K562 (cell line): ENCODE results near the gene ADORA1. TPM values are rescaled to one million over a fixed set of nuclear protein-coding genes. Genes with fewer than 3 reads are reported as not detected.

Source experiments
- ATAC-seq: fragments of 200-7000 bp; cut with Tn5 transposase; 3 replicates; pipeline ENCODE4 v1.9.1; 2020; ENCODE audit warnings: moderate library complexity
- BruUV-seq: library from RNA; stranded (reverse); fragments of 400-500 nt; replicated peaks from 2 replicates; lab custom pipeline; 2021; lab: Mats Ljungman, UMichigan
- CTCF ChIA-PET: fragments of 300-600 bp; formaldehyde crosslinking; extraction: SDS; loops from one replicate; lab custom pipeline; 2021; ENCODE audit warnings: low intra/inter-chr PET ratio; lab: Yijun Ruan, JAX
- POLR2A ChIA-PET: fragments of 300-600, 350-650 bp; sonication (Branson Sonifier 250); formaldehyde crosslinking; extraction: SDS; loops from one replicate; lab custom pipeline; 2021; ENCODE audit warnings: antibody characterized with exemption, inconsistent platforms; lab: Yijun Ruan, JAX
- DNase-seq, 4 experiments: peaks; one replicate each; pipeline versions ENCODE4 v3.0.0 to v3.0.0-alpha.2; 2011 to 2018; ENCODE audit warnings: low spot score in 3 of 4, mixed read lengths in 3 of 4; ENCODE audit errors: extremely low read depth in 1 of 4
- FAIRE-seq: peaks from 2 replicates; lab custom pipeline; 2011; peaks lifted over from hg19 to GRCh38; lab: Jason Lieb, UNC
- H2AFZ ChIP-seq: 2 replicates; pipeline ENCODE4 v1.6.0; 2011; ENCODE audit warnings: low read depth, low read length, control low read depth, inconsistent platforms
- H3K27ac ChIP-seq: fragments of 200-600 bp; 3 replicates; pipeline ENCODE4 v1.8.0; 2011; ENCODE audit warnings: low read depth, mild to moderate bottlenecking, control low read depth, inconsistent platforms, low read length, moderate library complexity, mixed read lengths; ENCODE audit errors: extremely low read depth
- H3K27me3 ChIP-seq, 2 experiments: fragments of 300-600 bp in 1 of 2; 2 replicates in 1 of 2; 3 replicates in 1 of 2; pipeline versions ENCODE4 v1.6.0 to v1.8.0; 2011; ENCODE audit warnings: inconsistent platforms in 2 of 2, low read length in 2 of 2, mild to moderate bottlenecking in 1 of 2, mixed read lengths in 1 of 2, moderate library complexity in 1 of 2; ENCODE audit not compliant: control insufficient read depth in 2 of 2, insufficient read depth in 2 of 2
- H3K36me3 ChIP-seq: fragments of 300-600 bp; 3 replicates; pipeline ENCODE4 v1.8.0; 2011; ENCODE audit warnings: mild to moderate bottlenecking, low read length, inconsistent platforms; ENCODE audit not compliant: control insufficient read depth, insufficient read depth
- H3K4me1 ChIP-seq, 2 experiments: fragments of 200-600 bp in 1 of 2; replicated peaks in 1 of 2; 2 replicates in 1 of 2; 3 replicates in 1 of 2; pipeline versions ENCODE4 v1.5.1 to v1.8.0; 2011; ENCODE audit warnings: inconsistent platforms in 2 of 2, low read length in 2 of 2, mild to moderate bottlenecking in 1 of 2, mixed read lengths in 1 of 2, moderate library complexity in 1 of 2; ENCODE audit not compliant: control insufficient read depth in 2 of 2, insufficient read depth in 2 of 2
- H3K4me2 ChIP-seq: 2 replicates; pipeline ENCODE4 v1.6.1; 2011; ENCODE audit warnings: low read length, control low read depth, inconsistent platforms, mixed read lengths; ENCODE audit not compliant: insufficient read depth
- H3K4me3 ChIP-seq: fragments of 200-600 bp; sonication (generic), shearing (Covaris generic); 2 replicates; pipeline ENCODE4 v1.5.1; 2016; ENCODE audit warnings: control low read depth, inconsistent platforms
- H3K79me2 ChIP-seq: fragments of 200-600 bp; 3 replicates; pipeline ENCODE4 v1.8.0; 2011; ENCODE audit warnings: low read length, inconsistent platforms; ENCODE audit not compliant: control insufficient read depth, insufficient read depth
- H3K9ac ChIP-seq, 2 experiments: 2 replicates each; pipeline versions ENCODE4 v1.6.0 to v1.6.1; 2011; ENCODE audit warnings: low read depth in 2 of 2, low read length in 2 of 2, control low read depth in 1 of 2, inconsistent platforms in 1 of 2, mild to moderate bottlenecking in 1 of 2, mixed read lengths in 1 of 2; ENCODE audit not compliant: insufficient read depth in 1 of 2
- H3K9me1 ChIP-seq: one replicate; pipeline ENCODE4 v1.6.0; 2011; ENCODE audit warnings: inconsistent platforms, mild to moderate bottlenecking, low read length, moderate library complexity; ENCODE audit not compliant: control insufficient read depth, insufficient read depth
- H3K9me3 ChIP-seq: replicated peaks from 2 replicates; pipeline ENCODE4 v1.5.1; 2011; ENCODE audit warnings: low read depth, low read length, inconsistent platforms; ENCODE audit not compliant: control insufficient read depth, insufficient read depth
- H4K20me1 ChIP-seq: replicated peaks from 2 replicates; pipeline ENCODE4 v1.6.1; 2011; ENCODE audit warnings: low read length, inconsistent platforms, mixed read lengths; ENCODE audit not compliant: control insufficient read depth, insufficient read depth
- CEBPZ ChIP-seq: fragments of 150-350 bp; IDR thresholded peaks from 2 replicates; pipeline ENCODE4 v1.6.1; 2014; ENCODE audit warnings: low read depth, mild to moderate bottlenecking, low read length, borderline replicate concordance
- ETS2 ChIP-seq: IDR thresholded peaks from 2 replicates; pipeline ENCODE4 v1.6.1; 2016; ENCODE audit warnings: borderline replicate concordance, missing genetic modification characterization, mild to moderate bottlenecking, moderate library complexity, missing compliant biosample characterization; ENCODE audit not compliant: poor library complexity, severe bottlenecking
- HNRNPUL1 ChIP-seq: fragments of 200-400 bp; formaldehyde crosslinking; IDR thresholded peaks from 2 replicates; pipeline ENCODE4 v1.6.1; 2017; ENCODE audit warnings: low read length
- KAT2B ChIP-seq: IDR thresholded peaks from one replicate; pipeline ENCODE4 v1.6.1; 2012; ENCODE audit warnings: low read depth, mild to moderate bottlenecking, control low read depth, inconsistent platforms, low read length, moderate library complexity
- KLF16 ChIP-seq: IDR thresholded peaks from 2 replicates; pipeline ENCODE4 v1.6.1; 2016; ENCODE audit warnings: antibody characterized with exemption
- MAFF ChIP-seq: IDR thresholded peaks from 2 replicates; pipeline ENCODE4 v1.6.1; 2012; ENCODE audit warnings: low read length, improper control_type of control experiment
- MIER1 ChIP-seq: fragments of 450-650 bp; IDR thresholded peaks from 2 replicates; pipeline ENCODE4 v1.6.1; 2016; ENCODE audit warnings: antibody characterized with exemption, mild to moderate bottlenecking, low read depth
- SMARCA4 ChIP-seq: fragments of 450-650 bp; IDR thresholded peaks from 2 replicates; pipeline ENCODE4 v1.6.1; 2016
- SMARCE1 ChIP-seq: fragments of 450-650 bp; IDR thresholded peaks from 2 replicates; pipeline ENCODE4 v1.7.1; 2016; ENCODE audit warnings: mild to moderate bottlenecking
- SPI1 ChIP-seq: IDR thresholded peaks from 2 replicates; pipeline ENCODE4 v1.6.1; 2011; ENCODE audit warnings: low read depth, low read length, control low read depth, borderline replicate concordance
- ZNF830 ChIP-seq: fragments of 250-450 bp; sonication (Bioruptor Pico); IDR thresholded peaks from 2 replicates; pipeline ENCODE4 v1.5.0; 2021; ENCODE audit warnings: mild to moderate bottlenecking
- ZSCAN32 ChIP-seq: fragments of 450-650 bp; formaldehyde crosslinking; IDR thresholded peaks from 2 replicates; pipeline ENCODE4 v1.4.0; 2020; ENCODE audit warnings: mild to moderate bottlenecking, moderate library complexity
- WGBS: fragments of 100-300 bp; shearing (Covaris generic); methylation state at CpG from one replicate; pipeline ENCODE4 v1.1.6; 2016; ENCODE audit warnings: low coverage, mixed read lengths; ENCODE audit not compliant: insufficient coverage; ENCODE audit errors: missing lambda C conversion rate; 5-methylcytosine and 5-hydroxymethylcytosine counted together
- in situ Hi-C: fragments of 300-500 bp; cut with MboI; formaldehyde crosslinking; loops from 4 replicates; pipeline ENCODE4 v1.15.0; 2018; ENCODE audit warnings: inconsistent platforms, mixed read lengths
- intact Hi-C: fragments of 100-400 bp; cut with micrococcal nuclease; formaldehyde crosslinking; loops from 2 replicates; pipeline ENCODE4 v1.14.2; 2022
- polyA plus RNA-seq, 8 experiments: library from polyadenylated mRNA; depleted of rRNA in 4 of 8; stranded (reverse) in 5 of 8; unstranded in 3 of 8; fragments of >200 nt; fragmentation: Nextera tagmentation in 2 of 8; fragmentation: Illumina TruSeq in 1 of 8; extraction: Ambion mirVana in 2 of 8; extraction: Trizol in 1 of 8; gene quantifications; 2 replicates each; pipeline versions ENCODE4 v1.2.1 to v1.2.3, GENCODE V29; 2011 to 2014; ENCODE audit warnings: inconsistent platforms in 1 of 8, missing spikeins in 1 of 8
- total RNA-seq, 7 experiments: library from RNA; depleted of rRNA in 6 of 7; stranded (reverse); fragments of >200 nt in 6 of 7; fragmentation: Illumina TruSeq in 2 of 7; extraction: Trizol in 2 of 7; gene quantifications; 2 replicates each; pipeline versions ENCODE4 v1.2.1 to v1.2.3, GENCODE V29; 2011 to 2021; ENCODE audit warnings: low replicate concordance in 1 of 7

ADORA1 gene
- total and polyA plus RNA-seq, 9 of the 15 experiments (the other 6 are each of a cell fraction or from before 2014, with no cell fraction given): not detected

GRCh38 chr1:203184467-203184866, 56.9 kb downstream of the ADORA1 start:
- ATAC-seq: no peak
- Histone ChIP-seq H4K20me1 (peaks cover 13% of the 10 kb centered on the region), H3K4me3 (no peak overlapping the region), H3K9me3 (no peaks in the 10 kb centered on the region), H3K27me3 (peaks cover 25 to 60% of the 10 kb centered on the region in 2 experiments), H3K36me3 (no peaks in the 10 kb centered on the region), H3K79me2 (no peaks in the 10 kb centered on the region), H3K4me2 (no peak overlapping the region), H3K9me1 (no peaks in the 10 kb centered on the region), H3K9ac (no peak overlapping the region), H3K27ac (no peak overlapping the region), H3K4me1 (no peaks in the 10 kb centered on the region), H2AFZ (no peak overlapping the region)
- in situ Hi-C loops: no loop called here
- no peak for FAIRE-seq
- BruUV-seq: no TSS peak
- intact Hi-C loops: no loop called here
- 4% methylated on average over 4 of the region's 4 CpGs for WGBS
- DNase-seq: no peak
- CTCF ChIA-PET: no interaction called here
- POLR2A ChIA-PET: interaction anchor here (1.3 kb wide), 1 partner anchor 100 kb away, joined by 4 read pairs; no protein-coding TSS in a partner anchor
- TF ChIP-seq ETS2: no peak
- TF ChIP-seq CEBPZ: no peak
- no peak for TF ChIP-seq MIER1
- TF ChIP-seq ZNF830 (CRISPR knock-in tag): no peak
- no peak for TF ChIP-seq KLF16
- no peak for TF ChIP-seq SPI1
- no peak for TF ChIP-seq ZSCAN32 (CRISPR knock-in tag)
- TF ChIP-seq MAFF: no peak
- no peak for TF ChIP-seq HNRNPUL1
- TF ChIP-seq SMARCA4: no peak
- TF ChIP-seq SMARCE1: no peak
- TF ChIP-seq KAT2B: no peak
